Left lung (tissue), 10 donors: ENCODE results near the gene IRF2BP2. TPM values are rescaled to one million over a fixed set of nuclear protein-coding genes. Genes with fewer than 3 reads are reported as not detected.

ENCODE experiments used
- ATAC-seq: fragments of 200-7000 bp; cut with Tn5 transposase; one replicate; pipeline ENCODE4 v1.9.1; 2020; ENCODE audit warnings: moderate library complexity
- DNase-seq, 4 donors: peaks; one replicate each; pipeline ENCODE4 v3.0.0-alpha.2; 2013 to 2020
- H3K27ac ChIP-seq, 2 donors: fragments of 200-600 bp; sonication (generic) in 1 of 2; one replicate each; pipeline versions ENCODE4 v1.5.0 to v1.8.0; 2020 to 2021
- H3K27me3 ChIP-seq, 2 donors: fragments of 200-600 bp; sonication (generic) in 1 of 2; one replicate each; pipeline versions ENCODE4 v1.5.0 to v1.8.0; 2020 to 2021
- H3K36me3 ChIP-seq, 2 donors: fragments of 200-600 bp; sonication (generic) in 1 of 2; one replicate each; pipeline versions ENCODE4 v1.5.0 to v1.8.0; 2020 to 2021
- H3K4me1 ChIP-seq, 2 donors: fragments of 200-600 bp; one replicate each; pipeline ENCODE4 v1.8.0; 2021
- H3K4me3 ChIP-seq, 2 donors: fragments of 200-600 bp; sonication (generic) in 1 of 2; one replicate each; pipeline versions ENCODE4 v1.5.0 to v1.8.0; 2020 to 2021; ENCODE audit warnings: mild to moderate bottlenecking in 1 of 2
- H3K9me3 ChIP-seq, 2 donors: fragments of 200-600 bp; sonication (generic) in 1 of 2; one replicate each; pipeline versions ENCODE4 v1.5.0 to v1.8.0; 2020 to 2021
- CTCF ChIP-seq, 2 donors: fragments of 200-600 bp; sonication (generic) in 1 of 2; IDR thresholded peaks; one replicate each; pipeline versions ENCODE4 v1.5.0 to v1.8.0; 2021; ENCODE audit warnings: antibody characterized with exemption in 2 of 2
- intact Hi-C, 2 donors: fragments of 100-400 bp; cut with DNase I; formaldehyde crosslinking; loops; one replicate each; pipeline versions ENCODE4 v1.11.2 to v1.14.2; 2022
- polyA plus RNA-seq, 6 donors: library from polyadenylated mRNA; unstranded; fragments of 120-200 nt; gene quantifications; one replicate each; pipeline ENCODE4 v1.2.1, GENCODE V29; 2013; ENCODE audit not compliant: insufficient read length in 6 of 6
- total RNA-seq, 2 donors: library from RNA; stranded (reverse); fragmentation: NEBNext Ultra II Directional; extraction: Animal tissue kit (Norgen Biotek cat#: 25700); gene quantifications; one replicate each; pipeline ENCODE4 v1.2.1, GENCODE V29; 2021
- donor health status: DM: no; HTN: yes; CAD: no.
- donor health status: DM: no; HTN: no; CAD: no.

The IRF2BP2 gene
- total and polyA plus RNA-seq, 8 donors, result 114 to 236 (median 175) TPM

GRCh38 chr1:234628089-234628488 lies 18.1 kb upstream of the IRF2BP2 start:
- no peak overlapping the region for H3K4me3 ChIP-seq
- H3K4me1 ChIP-seq, result peaks cover 11 to 12% of the 10 kb centered on the region in 2 donors
- intact Hi-C loops, result no loop called here
- H3K36me3 ChIP-seq, result no peaks in the 10 kb centered on the region
- no peak overlapping the region for H3K27ac ChIP-seq
- ATAC-seq (no peak), DNase-seq (no peak)
- no peaks in the 10 kb centered on the region for H3K9me3 ChIP-seq
- TF ChIP-seq CTCF (IDR thresholded peaks at IDR 0.05), result no peak
- H3K27me3 ChIP-seq, result no peaks in the 10 kb centered on the region

GRCh38 chr1:234627009-234627950 lies 17.3 kb upstream of the IRF2BP2 start:
- intact Hi-C loops, result no loop called here
- H3K27me3 ChIP-seq, result no peaks in the 10 kb centered on the region
- H3K4me1 ChIP-seq, result peaks cover 11 to 12% of the 10 kb centered on the region in 2 donors
- ATAC-seq, result peak; percentile 61
- no peak overlapping the region for H3K4me3 ChIP-seq
- H3K36me3 ChIP-seq, result no peaks in the 10 kb centered on the region
- peak overlapping the region in 1 of 2 donors; percentile 15 for H3K27ac ChIP-seq
- no peaks in the 10 kb centered on the region for H3K9me3 ChIP-seq
- no peak for TF ChIP-seq CTCF (IDR thresholded peaks at IDR 0.05)
- no peak for DNase-seq

- intact Hi-C loops, result no loop called here
- Histone ChIP-seq H3K9me3 (no peaks in the 10 kb centered on the region), H3K4me1 (peaks cover 8 to 11% of the 10 kb centered on the region in 2 donors), H3K27ac (no peak overlapping the region), H3K27me3 (no peaks in the 10 kb centered on the region), H3K36me3 (no peaks in the 10 kb centered on the region), H3K4me3 (no peak overlapping the region)
- ATAC-seq, result no peak
- no peak for TF ChIP-seq CTCF (IDR thresholded peaks at IDR 0.05)
- DNase-seq, result no peak
Observed at GRCh38 chr1:234626391-234626790, 16.4 kb upstream of the IRF2BP2 start.

- Histone ChIP-seq H3K27ac (no peak overlapping the region), H3K4me1 (peaks cover 8 to 23% of the 10 kb centered on the region in 2 donors), H3K36me3 (no peaks in the 10 kb centered on the region), H3K4me3 (no peak overlapping the region), H3K9me3 (no peaks in the 10 kb centered on the region), H3K27me3 (no peaks in the 10 kb centered on the region)
- no peak for TF ChIP-seq CTCF (IDR thresholded peaks at IDR 0.05)
- peak; percentile 16 for ATAC-seq
- intact Hi-C loops, result no loop called here
- DNase-seq, result no peak
Observed at GRCh38 chr1:234624724-234625117, 14.7 kb upstream of the IRF2BP2 start.

- DNase-seq (no peak), ATAC-seq (no peak)
- Histone ChIP-seq H3K9me3 (no peaks in the 10 kb centered on the region), H3K27ac (no peak overlapping the region), H3K4me3 (no peak overlapping the region), H3K36me3 (no peaks in the 10 kb centered on the region), H3K27me3 (no peaks in the 10 kb centered on the region), H3K4me1 (peaks cover 16 to 49% of the 10 kb centered on the region in 2 donors)
- intact Hi-C loops, result no loop called here
- TF ChIP-seq CTCF (IDR thresholded peaks at IDR 0.05), result no peak
Observed at GRCh38 chr1:234621657-234622335, 11.8 kb upstream of the IRF2BP2 start.
